Panc1 (cell line): ENCODE measurements around the gene CLEC2L. TPM values are rescaled to one million over a fixed set of nuclear protein-coding genes. Genes with fewer than 3 reads are reported as not detected.

Experiments
- ATAC-seq: fragments of 200-7000 bp; cut with Tn5 transposase; 2 replicates; pipeline ENCODE4 v1.9.1; 2020; ENCODE audit warnings: mild to moderate bottlenecking, moderate library complexity
- BruUV-seq: library from RNA; stranded (reverse); fragments of 400-500 nt; replicated peaks from 2 replicates; lab custom pipeline; 2021; lab: Mats Ljungman, UMichigan
- CTCF ChIA-PET: fragments of 300-600 bp; sonication (Branson Sonifier 250); formaldehyde crosslinking; loops from one replicate; lab custom pipeline; 2022; ENCODE audit warnings: antibody characterized with exemption; lab: Charles Lee
- POLR2A ChIA-PET: fragments of 300-600 bp; sonication (Branson Sonifier 250); formaldehyde crosslinking; loops from one replicate; lab custom pipeline; 2022; ENCODE audit warnings: antibody characterized with exemption; lab: Charles Lee
- DNase-seq: peaks from one replicate; pipeline ENCODE4 v3.0.0-alpha.2; 2010; ENCODE audit warnings: low read depth, low spot score
- H3K27ac ChIP-seq: 2 replicates; pipeline ENCODE4 v1.5.1; 2011; ENCODE audit warnings: mild to moderate bottlenecking, low read length, inconsistent platforms
- H3K27me3 ChIP-seq: fragments of 200-500 bp; sonication (Bioruptor generic); 2 replicates; pipeline ENCODE4 v1.6.0; 2014; ENCODE audit warnings: low read length, inconsistent platforms; ENCODE audit not compliant: control insufficient read depth, insufficient read depth
- H3K36me3 ChIP-seq: fragments of 200-500 bp; sonication (Bioruptor generic); 2 replicates; pipeline ENCODE4 v1.5.1; 2014; ENCODE audit warnings: inconsistent platforms, mild to moderate bottlenecking, low read length, moderate library complexity; ENCODE audit not compliant: control insufficient read depth, insufficient read depth
- H3K4me1 ChIP-seq: 2 replicates; pipeline ENCODE4 v1.5.1; 2011; ENCODE audit warnings: inconsistent platforms, mild to moderate bottlenecking, low read length, moderate library complexity; ENCODE audit not compliant: control insufficient read depth, insufficient read depth
- H3K4me3 ChIP-seq, 2 experiments: 2 replicates each; pipeline ENCODE4 v1.5.1; 2011 to 2012; ENCODE audit warnings: low read depth in 2 of 2, low read length in 2 of 2, mild to moderate bottlenecking in 2 of 2, inconsistent platforms in 1 of 2, moderate library complexity in 1 of 2
- H3K9me3 ChIP-seq: fragments of 200-500 bp; sonication (Bioruptor generic); 2 replicates; pipeline ENCODE4 v1.5.1; 2014; ENCODE audit warnings: low read depth, mild to moderate bottlenecking, inconsistent platforms, low read length, moderate library complexity; ENCODE audit not compliant: control insufficient read depth, insufficient read depth
- POLR2AphosphoS5 ChIP-seq: IDR thresholded peaks from 2 replicates; pipeline ENCODE4 v1.6.1; 2012; ENCODE audit warnings: mild to moderate bottlenecking, low read depth, low read length, moderate library complexity
- REST ChIP-seq, 2 experiments: IDR thresholded peaks; 2 replicates each; pipeline ENCODE4 v1.6.1; 2011 to 2012; ENCODE audit warnings: low read depth in 2 of 2, control low read depth in 1 of 2, low read length in 1 of 2, mild to moderate bottlenecking in 1 of 2, moderate library complexity in 1 of 2; ENCODE audit not compliant: insufficient read depth in 1 of 2
- SIN3A ChIP-seq: IDR thresholded peaks from 2 replicates; pipeline ENCODE4 v1.6.1; 2012; ENCODE audit warnings: low read depth, mild to moderate bottlenecking, low read length, moderate library complexity, borderline replicate concordance; ENCODE audit not compliant: insufficient read depth
- TCF7L2 ChIP-seq: IDR thresholded peaks from 2 replicates; pipeline ENCODE4 v1.6.1; 2011; ENCODE audit warnings: mild to moderate bottlenecking, low read depth, low read length, inconsistent platforms
- in situ Hi-C: cut with HindIII; loops from 2 replicates; pipeline ENCODE4 v1.10.0; 2016; ENCODE audit warnings: low sequenced_read_pairs, low pct_unique_long_range_greater_than_20kb
- intact Hi-C: fragments of 100-400 bp; cut with micrococcal nuclease; formaldehyde crosslinking; loops from one replicate; pipeline ENCODE4 v1.10.0; 2022; ENCODE audit not compliant: unreplicated experiment
- total RNA-seq: library from RNA; stranded (reverse); gene quantifications from one replicate; pipeline ENCODE4 v1.2.1, GENCODE V29; 2021; ENCODE audit not compliant: unreplicated experiment
- TF ChIP-seq, protein P1 (sequence below): fragments of 450-650 bp; IDR thresholded peaks from 2 replicates; pipeline ENCODE4 v1.5.1; 2017; ENCODE audit warnings: mild to moderate bottlenecking

Gene CLEC2L
- total RNA-seq, 1 experiment from 2014 or later: not detected

GRCh38 chr7:139592801-139593461 is 69.4 kb downstream of the CLEC2L start:
- CTCF ChIA-PET: no interaction called here
- H3K9me3 ChIP-seq: no peaks in the 10 kb centered on the region
- peaks cover 4% of the 10 kb centered on the region for H3K36me3 ChIP-seq
- in situ Hi-C loops (no loop called here), intact Hi-C loops (no loop called here)
- no peaks in the 10 kb centered on the region for H3K4me1 ChIP-seq
- DNase-seq: no peak
- H3K27me3 ChIP-seq: no peaks in the 10 kb centered on the region
- no peak overlapping the region for H3K4me3 ChIP-seq
- ATAC-seq: no peak
- no peak overlapping the region for H3K27ac ChIP-seq
- no TSS peak for BruUV-seq
- TF ChIP-seq POLR2AphosphoS5 (no peak), SIN3A (no peak), REST (IDR thresholded peaks at IDR 0.05; ENCODE audit: insufficient read depth in 1 of 2, low read depth in 2 of 2, low read length in 1 of 2) (no peak), TCF7L2 (no peak)
- TF ChIP-seq, protein P1, sequence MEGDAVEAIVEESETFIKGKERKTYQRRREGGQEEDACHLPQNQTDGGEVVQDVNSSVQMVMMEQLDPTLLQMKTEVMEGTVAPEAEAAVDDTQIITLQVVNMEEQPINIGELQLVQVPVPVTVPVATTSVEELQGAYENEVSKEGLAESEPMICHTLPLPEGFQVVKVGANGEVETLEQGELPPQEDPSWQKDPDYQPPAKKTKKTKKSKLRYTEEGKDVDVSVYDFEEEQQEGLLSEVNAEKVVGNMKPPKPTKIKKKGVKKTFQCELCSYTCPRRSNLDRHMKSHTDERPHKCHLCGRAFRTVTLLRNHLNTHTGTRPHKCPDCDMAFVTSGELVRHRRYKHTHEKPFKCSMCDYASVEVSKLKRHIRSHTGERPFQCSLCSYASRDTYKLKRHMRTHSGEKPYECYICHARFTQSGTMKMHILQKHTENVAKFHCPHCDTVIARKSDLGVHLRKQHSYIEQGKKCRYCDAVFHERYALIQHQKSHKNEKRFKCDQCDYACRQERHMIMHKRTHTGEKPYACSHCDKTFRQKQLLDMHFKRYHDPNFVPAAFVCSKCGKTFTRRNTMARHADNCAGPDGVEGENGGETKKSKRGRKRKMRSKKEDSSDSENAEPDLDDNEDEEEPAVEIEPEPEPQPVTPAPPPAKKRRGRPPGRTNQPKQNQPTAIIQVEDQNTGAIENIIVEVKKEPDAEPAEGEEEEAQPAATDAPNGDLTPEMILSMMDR: no peak
- POLR2A ChIA-PET: no interaction called here

- TF ChIP-seq SIN3A (no peak), POLR2AphosphoS5 (no peak), REST (IDR thresholded peaks at IDR 0.05; ENCODE audit: insufficient read depth in 1 of 2, low read depth in 2 of 2, low read length in 1 of 2) (no peak), TCF7L2 (no peak)
- TF ChIP-seq, protein P1: no peak
- Histone ChIP-seq H3K4me1 (no peaks in the 10 kb centered on the region), H3K4me3 (no peak overlapping the region), H3K27ac (no peak overlapping the region), H3K36me3 (peaks cover 4% of the 10 kb centered on the region), H3K27me3 (no peaks in the 10 kb centered on the region), H3K9me3 (no peaks in the 10 kb centered on the region)
- ATAC-seq: no peak
- ChIA-PET CTCF (interaction anchor here (0.7 kb wide), 1 partner anchor 12 kb away, joined by 4 read pairs; no protein-coding TSS in a partner anchor), POLR2A (no interaction called here)
- in situ Hi-C loops: no loop called here
- no TSS peak for BruUV-seq
- intact Hi-C loops: no loop called here
- DNase-seq: no peak
These were observed 70.6 kb downstream of the CLEC2L start for GRCh38 chr7:139594090-139594489.
